Gastrocnemius medialis (tissue), 4 donors: Measurements from ENCODE around the gene NAALAD2.

Experiments used
- POLR2A ChIP-seq, 2 donors: fragments of 450-650 bp; IDR thresholded peaks; one replicate each; pipeline ENCODE4 v1.6.1; 2017; ENCODE audit warnings: antibody characterized with exemption in 2 of 2, mild to moderate bottlenecking in 2 of 2, moderate library complexity in 2 of 2
- TF ChIP-seq, protein P1 (sequence below), 5 experiments: fragments of 450-650 bp in 3 of 5; fragments of 200-600 bp in 2 of 5; sonication (generic) in 2 of 5; IDR thresholded peaks in 4 of 5; conservative IDR thresholded peaks in 1 of 5; 1 replicate in 4 of 5; 2 replicates in 1 of 5; pipeline ENCODE4 v1.5.1; 2016 to 2019; ENCODE audit warnings: antibody characterized with exemption in 5 of 5, mild to moderate bottlenecking in 3 of 5, moderate library complexity in 3 of 5

DNA sequence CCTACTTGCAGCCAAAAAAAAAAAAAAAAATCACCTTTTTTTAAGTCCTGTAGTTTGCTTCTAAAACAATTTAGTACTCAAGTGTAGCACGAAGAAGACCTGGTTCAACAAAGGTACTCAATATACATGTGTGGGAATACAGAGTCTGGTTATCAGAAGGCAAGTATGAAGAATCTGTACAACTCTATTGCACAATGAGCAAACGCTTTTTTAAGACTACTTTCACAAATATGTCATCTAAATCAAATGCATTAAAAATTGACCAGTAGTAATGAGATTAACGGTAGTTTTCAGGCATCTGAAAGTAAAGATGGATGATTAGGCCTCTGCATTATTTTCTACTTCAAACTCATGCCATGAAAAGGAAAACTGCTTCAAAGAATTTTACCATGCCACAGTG, 78.9 kb downstream of the NAALAD2 start:
- TF ChIP-seq, protein P1, sequence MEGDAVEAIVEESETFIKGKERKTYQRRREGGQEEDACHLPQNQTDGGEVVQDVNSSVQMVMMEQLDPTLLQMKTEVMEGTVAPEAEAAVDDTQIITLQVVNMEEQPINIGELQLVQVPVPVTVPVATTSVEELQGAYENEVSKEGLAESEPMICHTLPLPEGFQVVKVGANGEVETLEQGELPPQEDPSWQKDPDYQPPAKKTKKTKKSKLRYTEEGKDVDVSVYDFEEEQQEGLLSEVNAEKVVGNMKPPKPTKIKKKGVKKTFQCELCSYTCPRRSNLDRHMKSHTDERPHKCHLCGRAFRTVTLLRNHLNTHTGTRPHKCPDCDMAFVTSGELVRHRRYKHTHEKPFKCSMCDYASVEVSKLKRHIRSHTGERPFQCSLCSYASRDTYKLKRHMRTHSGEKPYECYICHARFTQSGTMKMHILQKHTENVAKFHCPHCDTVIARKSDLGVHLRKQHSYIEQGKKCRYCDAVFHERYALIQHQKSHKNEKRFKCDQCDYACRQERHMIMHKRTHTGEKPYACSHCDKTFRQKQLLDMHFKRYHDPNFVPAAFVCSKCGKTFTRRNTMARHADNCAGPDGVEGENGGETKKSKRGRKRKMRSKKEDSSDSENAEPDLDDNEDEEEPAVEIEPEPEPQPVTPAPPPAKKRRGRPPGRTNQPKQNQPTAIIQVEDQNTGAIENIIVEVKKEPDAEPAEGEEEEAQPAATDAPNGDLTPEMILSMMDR (IDR thresholded peaks at IDR 0.05 in 4 of 5, conservative IDR thresholded peaks at IDR 0.05 in 1 of 5) = no peak
- TF ChIP-seq POLR2A (IDR thresholded peaks at IDR 0.05) = no peak
